A673 (cell line): ENCODE results near the gene SLC9A1.

Experiments
- EZH2 ChIP-seq: fragments of 200-600 bp; sonication (generic); IDR thresholded peaks from 2 replicates; pipeline ENCODE4 v1.6.1; 2017; ENCODE audit warnings: borderline replicate concordance, low read depth, mild to moderate bottlenecking, mixed read lengths, antibody characterized with exemption, low read length; ENCODE audit not compliant: poor library complexity, severe bottlenecking
- TF ChIP-seq, protein P1 (sequence below): fragments of 300-800, 200-600 bp; sonication (generic); conservative IDR thresholded peaks from 2 replicates; pipeline ENCODE4 v1.5.1; 2017; ENCODE audit warnings: low read depth, mild to moderate bottlenecking, antibody characterized with exemption, low read length, moderate library complexity, mixed read lengths

DNA sequence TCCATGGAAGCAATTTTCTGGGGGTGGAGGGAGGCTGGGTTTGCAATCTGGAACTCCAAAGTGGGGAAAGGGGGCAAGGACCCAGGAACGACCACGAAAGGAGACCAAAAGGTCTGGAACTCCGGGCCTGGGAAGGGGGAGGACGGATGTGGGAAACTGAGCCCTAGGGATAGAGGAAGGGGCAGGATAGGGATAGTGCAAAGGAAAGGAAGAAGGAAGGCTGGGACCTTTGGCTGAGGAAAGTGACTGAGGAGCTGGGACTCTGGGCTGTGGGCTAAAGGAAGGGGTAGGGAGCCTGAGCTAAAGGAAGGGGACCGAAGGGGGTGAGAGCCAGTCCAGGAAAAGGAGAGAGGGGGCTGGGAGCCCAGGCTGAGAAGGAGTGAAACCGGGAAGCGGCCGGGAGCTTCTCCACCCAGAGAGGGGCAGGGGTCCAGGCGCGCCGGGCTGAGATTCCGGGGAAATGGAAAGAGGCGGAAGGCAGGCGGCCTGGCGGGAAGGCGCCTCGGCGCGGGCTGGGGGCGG, 395 bp downstream of the SLC9A1 start:
- TF ChIP-seq, protein P1, sequence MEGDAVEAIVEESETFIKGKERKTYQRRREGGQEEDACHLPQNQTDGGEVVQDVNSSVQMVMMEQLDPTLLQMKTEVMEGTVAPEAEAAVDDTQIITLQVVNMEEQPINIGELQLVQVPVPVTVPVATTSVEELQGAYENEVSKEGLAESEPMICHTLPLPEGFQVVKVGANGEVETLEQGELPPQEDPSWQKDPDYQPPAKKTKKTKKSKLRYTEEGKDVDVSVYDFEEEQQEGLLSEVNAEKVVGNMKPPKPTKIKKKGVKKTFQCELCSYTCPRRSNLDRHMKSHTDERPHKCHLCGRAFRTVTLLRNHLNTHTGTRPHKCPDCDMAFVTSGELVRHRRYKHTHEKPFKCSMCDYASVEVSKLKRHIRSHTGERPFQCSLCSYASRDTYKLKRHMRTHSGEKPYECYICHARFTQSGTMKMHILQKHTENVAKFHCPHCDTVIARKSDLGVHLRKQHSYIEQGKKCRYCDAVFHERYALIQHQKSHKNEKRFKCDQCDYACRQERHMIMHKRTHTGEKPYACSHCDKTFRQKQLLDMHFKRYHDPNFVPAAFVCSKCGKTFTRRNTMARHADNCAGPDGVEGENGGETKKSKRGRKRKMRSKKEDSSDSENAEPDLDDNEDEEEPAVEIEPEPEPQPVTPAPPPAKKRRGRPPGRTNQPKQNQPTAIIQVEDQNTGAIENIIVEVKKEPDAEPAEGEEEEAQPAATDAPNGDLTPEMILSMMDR, result no peak
- no peak for TF ChIP-seq EZH2
